SJSA1 (cell line): Measurements from ENCODE around the gene SCOC. TPM values are rescaled to one million over a fixed set of nuclear protein-coding genes. Genes with fewer than 3 reads are reported as not detected.

ENCODE experiments used
- total RNA-seq: library from RNA; depleted of rRNA; stranded (reverse); fragments of >200 nt; shearing (Covaris generic); gene quantifications from 2 replicates; pipeline ENCODE4 v1.2.3, GENCODE V29; 2014; rRNA removed

The SCOC gene
- total RNA-seq, 1 experiment from 2014 or later: 143 TPM

Other genes starting within 250 kb of the SCOC start
- 0.53 and 1.8 TPM in 2 replicates for gene MAML3, start 219.5 kb upstream of the SCOC start, total RNA-seq
- gene CLGN, start 54.0 kb downstream of the SCOC start, total RNA-seq: 3.6 and 7.0 TPM in 2 replicates
- gene MGAT4D, start 124.6 kb downstream of the SCOC start, total RNA-seq: not detected in 2 replicates
- 47.9 and 156 TPM in 2 replicates for gene ELMOD2, start 150.5 kb downstream of the SCOC start, total RNA-seq
- gene UCP1, start 195.3 kb downstream of the SCOC start, total RNA-seq: not detected in 2 replicates